Measurements from ENCODE around the gene ZNF493.

ZNF493 gene

GRCh38 chr19:21439201-21439751 lies 42.3 kb downstream of the ZNF493 start:
- Histone ChIP-seq H4K5ac (ENCODE audit: low read length) (no peak overlapping the region), H3K4ac (ENCODE audit: low read depth, low read length) (no peak overlapping the region), H3K9ac (ENCODE audit: low read length) (no peak overlapping the region), H2BK5ac (ENCODE audit: low read length) (no peak overlapping the region), H2BK120ac (ENCODE audit: low read depth, low read length) (no peak overlapping the region), H3K23ac (ENCODE audit: low read length) (no peak overlapping the region), H3K27ac (ENCODE audit: low read depth, low read length) (no peak overlapping the region), H3K4me2 (ENCODE audit: low read length) (no peak overlapping the region), H2AK5ac (ENCODE audit: low read length) (no peak overlapping the region), H2BK15ac (replicated peaks; ENCODE audit: low read depth) (no peak overlapping the region), H3K79me2 (ENCODE audit: control insufficient read depth, insufficient read depth, low read length) (no peaks in the 10 kb centered on the region), H3K36me3 (ENCODE audit: control insufficient read depth, insufficient read depth, low read length) (no peaks in the 10 kb centered on the region), H3K4me3 (ENCODE audit: low read length) (no peak overlapping the region), H4K8ac (ENCODE audit: low read depth, low read length) (no peak overlapping the region), H3K79me1 (ENCODE audit: low read length) (no peaks in the 10 kb centered on the region), H3K56ac (ENCODE audit: low read length) (no peak overlapping the region), H3K4me1 (ENCODE audit: control insufficient read depth, low read depth, low read length) (no peaks in the 10 kb centered on the region), H3K18ac (ENCODE audit: low read length) (no peak overlapping the region), H3K27me3 (ENCODE audit: insufficient read depth, low read length, poor library complexity) (no peaks in the 10 kb centered on the region)
- no CpG with 5 or more reads among the region's 4 CpGs for WGBS (ENCODE audit: extremely low coverage, insufficient coverage, low lambda C conversion rate)
- no peak for DNase-seq

GRCh38 chr19:21440321-21440720 lies 43.4 kb downstream of the ZNF493 start:
- Histone ChIP-seq H3K27me3 (ENCODE audit: insufficient read depth, low read length, poor library complexity) (no peaks in the 10 kb centered on the region), H3K56ac (ENCODE audit: low read length) (no peak overlapping the region)

GRCh38 chr19:21451187-21451586 lies 54.3 kb downstream of the ZNF493 start:
- Histone ChIP-seq H3K18ac (ENCODE audit: low read length) (no peak overlapping the region), H2BK15ac (replicated peaks; ENCODE audit: low read depth) (no peak overlapping the region), H2AK5ac (ENCODE audit: low read length) (no peak overlapping the region), H3K36me3 (ENCODE audit: control insufficient read depth, insufficient read depth, low read length) (peaks cover 4% of the 10 kb centered on the region), H3K4me2 (ENCODE audit: low read length) (no peak overlapping the region), H3K9ac (ENCODE audit: low read length) (no peak overlapping the region), H3K23ac (ENCODE audit: low read length) (no peak overlapping the region), H3K4ac (ENCODE audit: low read depth, low read length) (no peak overlapping the region), H4K5ac (ENCODE audit: low read length) (no peak overlapping the region), H3K79me1 (ENCODE audit: low read length) (no peaks in the 10 kb centered on the region), H3K4me1 (ENCODE audit: control insufficient read depth, low read depth, low read length) (no peaks in the 10 kb centered on the region), H3K79me2 (ENCODE audit: control insufficient read depth, insufficient read depth, low read length) (no peaks in the 10 kb centered on the region), H3K27ac (ENCODE audit: low read depth, low read length) (no peak overlapping the region), H2BK120ac (ENCODE audit: low read depth, low read length) (no peak overlapping the region), H3K56ac (ENCODE audit: low read length) (no peak overlapping the region), H3K4me3 (ENCODE audit: low read length) (no peak overlapping the region), H2BK5ac (ENCODE audit: low read length) (no peak overlapping the region), H4K8ac (ENCODE audit: low read depth, low read length) (no peak overlapping the region), H3K27me3 (ENCODE audit: insufficient read depth, low read length, poor library complexity) (no peaks in the 10 kb centered on the region)
- DNase-seq = no peak
- WGBS (ENCODE audit: extremely low coverage, insufficient coverage, low lambda C conversion rate) = no CpG with 5 or more reads among the region's 3 CpGs

More at GRCh38 chr19:21440321-21440720, 43.4 kb downstream of the ZNF493 start:
- H4K5ac ChIP-seq (ENCODE audit: low read length) = no peak overlapping the region
- H2BK120ac ChIP-seq (ENCODE audit: low read depth, low read length) = no peak overlapping the region
- H3K4ac ChIP-seq (ENCODE audit: low read depth, low read length) = no peak overlapping the region
- H3K79me2 ChIP-seq (ENCODE audit: control insufficient read depth, insufficient read depth, low read length) = no peaks in the 10 kb centered on the region
- no peak overlapping the region for H3K4me3 ChIP-seq (ENCODE audit: low read length)
- no peak overlapping the region for H3K18ac ChIP-seq (ENCODE audit: low read length)
- H2AK5ac ChIP-seq (ENCODE audit: low read length) = no peak overlapping the region
- no peak overlapping the region for H2BK15ac ChIP-seq (replicated peaks; ENCODE audit: low read depth)
- WGBS (ENCODE audit: extremely low coverage, insufficient coverage, low lambda C conversion rate) = no CpG with 5 or more reads among the region's 16 CpGs
- H3K4me1 ChIP-seq (ENCODE audit: control insufficient read depth, low read depth, low read length) = no peaks in the 10 kb centered on the region
- DNase-seq = no peak
- no peak overlapping the region for H3K4me2 ChIP-seq (ENCODE audit: low read length)
- H4K8ac ChIP-seq (ENCODE audit: low read depth, low read length) = no peak overlapping the region
- H3K23ac ChIP-seq (ENCODE audit: low read length) = no peak overlapping the region
- H3K36me3 ChIP-seq (ENCODE audit: control insufficient read depth, insufficient read depth, low read length) = no peaks in the 10 kb centered on the region
- no peaks in the 10 kb centered on the region for H3K79me1 ChIP-seq (ENCODE audit: low read length)
- H3K9ac ChIP-seq (ENCODE audit: low read length) = no peak overlapping the region
- H2BK5ac ChIP-seq (ENCODE audit: low read length) = no peak overlapping the region
- no peak overlapping the region for H3K27ac ChIP-seq (ENCODE audit: low read depth, low read length)

GRCh38 chr19:21454901-21455300 lies 58.0 kb downstream of the ZNF493 start:
- Histone ChIP-seq H3K27me3 (ENCODE audit: insufficient read depth, low read length, poor library complexity) (no peaks in the 10 kb centered on the region), H2AK5ac (ENCODE audit: low read length) (no peak overlapping the region), H3K79me1 (ENCODE audit: low read length) (no peaks in the 10 kb centered on the region), H2BK120ac (ENCODE audit: low read depth, low read length) (no peak overlapping the region), H4K8ac (ENCODE audit: low read depth, low read length) (no peak overlapping the region), H3K18ac (ENCODE audit: low read length) (no peak overlapping the region), H3K4me3 (ENCODE audit: low read length) (no peak overlapping the region), H3K79me2 (ENCODE audit: control insufficient read depth, insufficient read depth, low read length) (peaks cover 4% of the 10 kb centered on the region), H2BK15ac (replicated peaks; ENCODE audit: low read depth) (no peak overlapping the region), H4K5ac (ENCODE audit: low read length) (no peak overlapping the region), H3K4me1 (ENCODE audit: control insufficient read depth, low read depth, low read length) (no peaks in the 10 kb centered on the region), H2BK5ac (ENCODE audit: low read length) (no peak overlapping the region), H3K9ac (ENCODE audit: low read length) (no peak overlapping the region), H3K56ac (ENCODE audit: low read length) (no peak overlapping the region), H3K4ac (ENCODE audit: low read depth, low read length) (no peak overlapping the region), H3K27ac (ENCODE audit: low read depth, low read length) (no peak overlapping the region), H3K23ac (ENCODE audit: low read length) (no peak overlapping the region), H3K4me2 (ENCODE audit: low read length) (no peak overlapping the region), H3K36me3 (ENCODE audit: control insufficient read depth, insufficient read depth, low read length) (peaks cover 1% of the 10 kb centered on the region)
- DNase-seq = peak; percentile 23
- WGBS (ENCODE audit: extremely low coverage, insufficient coverage, low lambda C conversion rate) = no CpG with 5 or more reads among the region's 3 CpGs

GRCh38 chr19:21460686-21461085 lies 63.8 kb downstream of the ZNF493 start:
- H3K27ac ChIP-seq (ENCODE audit: low read depth, low read length) = no peak overlapping the region
- H4K5ac ChIP-seq (ENCODE audit: low read length) = no peak overlapping the region
- H2BK5ac ChIP-seq (ENCODE audit: low read length) = no peak overlapping the region
- no peak overlapping the region for H3K4me2 ChIP-seq (ENCODE audit: low read length)
- no peak overlapping the region for H3K4ac ChIP-seq (ENCODE audit: low read depth, low read length)
- H2AK5ac ChIP-seq (ENCODE audit: low read length) = no peak overlapping the region
- no peak overlapping the region for H3K56ac ChIP-seq (ENCODE audit: low read length)
- no peak overlapping the region for H3K23ac ChIP-seq (ENCODE audit: low read length)
- H3K79me1 ChIP-seq (ENCODE audit: low read length) = no peaks in the 10 kb centered on the region
- H2BK120ac ChIP-seq (ENCODE audit: low read depth, low read length) = no peak overlapping the region
- DNase-seq = no peak
- no peak overlapping the region for H3K9ac ChIP-seq (ENCODE audit: low read length)
- peaks cover 1% of the 10 kb centered on the region for H3K36me3 ChIP-seq (ENCODE audit: control insufficient read depth, insufficient read depth, low read length)
- no peaks in the 10 kb centered on the region for H3K4me1 ChIP-seq (ENCODE audit: control insufficient read depth, low read depth, low read length)
- no peak overlapping the region for H4K8ac ChIP-seq (ENCODE audit: low read depth, low read length)
- no peak overlapping the region for H3K18ac ChIP-seq (ENCODE audit: low read length)
- H3K27me3 ChIP-seq (ENCODE audit: insufficient read depth, low read length, poor library complexity) = no peaks in the 10 kb centered on the region
- no peak overlapping the region for H2BK15ac ChIP-seq (replicated peaks; ENCODE audit: low read depth)
- H3K4me3 ChIP-seq (ENCODE audit: low read length) = no peak overlapping the region
- H3K79me2 ChIP-seq (ENCODE audit: control insufficient read depth, insufficient read depth, low read length) = peaks cover 21% of the 10 kb centered on the region

- no peak overlapping the region for H2AK5ac ChIP-seq (ENCODE audit: low read length)
- H4K8ac ChIP-seq (ENCODE audit: low read depth, low read length) = no peak overlapping the region
- H2BK15ac ChIP-seq (replicated peaks; ENCODE audit: low read depth) = no peak overlapping the region
- H3K27ac ChIP-seq (ENCODE audit: low read depth, low read length) = no peak overlapping the region
- WGBS (ENCODE audit: extremely low coverage, insufficient coverage, low lambda C conversion rate) = no CpG with 5 or more reads among the region's 16 CpGs
- H3K18ac ChIP-seq (ENCODE audit: low read length) = no peak overlapping the region
- H3K56ac ChIP-seq (ENCODE audit: low read length) = peak overlapping the region; percentile 56
- no peak overlapping the region for H3K4ac ChIP-seq (ENCODE audit: low read depth, low read length)
- H2BK120ac ChIP-seq (ENCODE audit: low read depth, low read length) = no peak overlapping the region
- H3K23ac ChIP-seq (ENCODE audit: low read length) = no peak overlapping the region
- no peaks in the 10 kb centered on the region for H3K4me1 ChIP-seq (ENCODE audit: control insufficient read depth, low read depth, low read length)
- H3K36me3 ChIP-seq (ENCODE audit: control insufficient read depth, insufficient read depth, low read length) = no peaks in the 10 kb centered on the region
- DNase-seq = no peak
- H2BK5ac ChIP-seq (ENCODE audit: low read length) = no peak overlapping the region
- peak overlapping the region; percentile 1 for H3K4me3 ChIP-seq (ENCODE audit: low read length)
- no peak overlapping the region for H3K9ac ChIP-seq (ENCODE audit: low read length)
- no peaks in the 10 kb centered on the region for H3K79me1 ChIP-seq (ENCODE audit: low read length)
- peaks cover 20% of the 10 kb centered on the region for H3K79me2 ChIP-seq (ENCODE audit: control insufficient read depth, insufficient read depth, low read length)
- H3K4me2 ChIP-seq (ENCODE audit: low read length) = no peak overlapping the region
- H3K27me3 ChIP-seq (ENCODE audit: insufficient read depth, low read length, poor library complexity) = no peaks in the 10 kb centered on the region
- no peak overlapping the region for H4K5ac ChIP-seq (ENCODE audit: low read length)
Measured at GRCh38 chr19:21462540-21462939, 65.6 kb downstream of the ZNF493 start.
